ENCODE results near the gene CHN2.

The CHN2 gene

DNA sequence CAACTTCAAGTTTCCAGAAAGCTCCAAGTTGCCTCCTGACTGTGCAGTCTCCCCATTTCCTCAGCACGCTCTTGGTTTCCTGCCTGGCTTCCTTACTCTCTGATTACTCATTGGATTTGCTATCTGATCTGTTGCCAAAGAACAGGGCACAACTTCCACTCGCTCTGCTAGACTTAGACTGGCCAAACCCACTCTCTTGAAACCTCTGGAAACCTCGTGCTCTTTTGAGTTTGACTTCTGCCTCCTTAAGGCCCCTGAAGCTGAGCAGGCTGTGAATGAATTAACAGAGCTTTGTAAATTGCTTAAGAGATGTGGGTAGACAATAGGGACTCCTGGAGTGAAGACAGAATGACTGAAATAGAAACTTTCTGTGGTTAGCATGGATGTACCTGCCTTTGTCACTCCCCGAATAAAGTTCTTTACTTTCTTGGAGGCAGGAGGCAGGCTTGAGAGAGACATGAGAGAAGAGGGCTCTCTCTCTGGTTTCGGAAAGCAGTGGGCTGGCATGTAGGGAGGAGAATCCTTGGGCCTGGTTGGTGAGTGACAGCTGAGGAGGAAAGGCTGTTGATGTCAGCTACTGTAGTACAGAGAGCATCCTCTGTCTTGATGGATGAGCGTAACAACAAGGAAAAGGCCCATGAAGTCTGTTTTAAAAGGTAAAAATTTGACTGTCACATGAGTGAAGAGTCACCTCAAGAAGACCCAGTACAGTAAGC is 70.8 kb downstream of the CHN2 start:
- POLR2A ChIA-PET = no interaction called here
- CTCF ChIA-PET = no interaction called here
- TF ChIP-seq CTCF (IDR thresholded peaks at IDR 0.05; ENCODE audit: control extremely low read depth, extremely low read depth, low read depth, missing control alignments) = no peak
- no peak for DNase-seq (ENCODE audit: extremely low spot score)

- ChIA-PET CTCF (interaction anchor here (1.4 kb wide), 1 partner anchor 13 kb away, joined by 3 read pairs; no protein-coding TSS in a partner anchor), POLR2A (no interaction called here)
- no peak for DNase-seq (ENCODE audit: extremely low spot score)
- TF ChIP-seq CTCF (IDR thresholded peaks at IDR 0.05; ENCODE audit: control extremely low read depth, extremely low read depth, low read depth, missing control alignments) = no peak
These were observed 75.4 kb downstream of the CHN2 start for GRCh38 chr7:29269935-29270334.

GRCh38 chr7:29270594-29271318 is 76.2 kb downstream of the CHN2 start:
- ChIA-PET CTCF (interaction anchor here (1.4 kb wide), 1 partner anchor 12 kb away, joined by 3 read pairs; no protein-coding TSS in a partner anchor), POLR2A (no interaction called here)
- no peak for DNase-seq (ENCODE audit: extremely low spot score)
- TF ChIP-seq CTCF (IDR thresholded peaks at IDR 0.05; ENCODE audit: control extremely low read depth, extremely low read depth, low read depth, missing control alignments) = no peak

DNA sequence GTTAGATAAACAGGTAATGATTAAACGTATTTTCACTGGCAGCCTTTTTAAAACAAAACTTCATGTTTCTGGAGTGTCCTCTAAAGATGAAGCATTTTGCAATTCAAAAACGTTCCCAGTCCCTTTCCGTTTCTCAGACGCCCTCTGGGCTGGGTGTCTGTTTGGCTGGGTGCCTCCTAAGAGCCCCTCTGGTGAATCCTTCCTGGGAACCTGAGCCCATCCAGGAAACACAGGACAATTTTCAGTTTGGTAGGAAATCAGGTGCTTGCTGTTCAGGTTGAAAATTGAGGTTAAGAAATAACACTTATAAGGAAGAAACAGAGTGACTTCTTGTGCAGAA is 76.7 kb downstream of the CHN2 start:
- DNase-seq (ENCODE audit: extremely low spot score) = no peak
- ChIA-PET POLR2A (no interaction called here), CTCF (no interaction called here)
- no peak for TF ChIP-seq CTCF (IDR thresholded peaks at IDR 0.05; ENCODE audit: control extremely low read depth, extremely low read depth, low read depth, missing control alignments)

DNA sequence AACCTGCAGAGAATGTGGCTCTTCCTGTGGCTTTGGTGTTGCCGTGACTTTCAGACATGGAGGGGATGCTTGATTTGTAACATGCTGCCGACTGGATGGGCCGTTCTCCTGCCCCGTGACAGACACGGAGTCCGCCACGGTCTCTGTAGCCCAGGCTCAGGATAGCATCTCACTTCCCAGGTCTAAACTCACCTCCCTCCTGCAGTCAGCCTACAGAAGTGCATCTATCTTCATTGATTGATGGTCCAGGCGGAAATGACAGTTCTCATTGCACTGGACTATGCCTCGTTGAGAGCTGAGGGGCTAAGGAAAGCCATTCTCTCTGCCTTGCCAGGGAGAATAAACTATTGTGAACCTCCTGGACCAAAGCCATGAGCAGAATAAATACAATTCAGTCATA is 77.5 kb downstream of the CHN2 start:
- DNase-seq (ENCODE audit: extremely low spot score) = no peak
- no peak for TF ChIP-seq CTCF (IDR thresholded peaks at IDR 0.05; ENCODE audit: control extremely low read depth, extremely low read depth, low read depth, missing control alignments)
- CTCF ChIA-PET = interaction anchor here (2.0 kb wide), 1 partner anchor 12 kb away, joined by 4 read pairs; no protein-coding TSS in a partner anchor
- POLR2A ChIA-PET = no interaction called here

DNA sequence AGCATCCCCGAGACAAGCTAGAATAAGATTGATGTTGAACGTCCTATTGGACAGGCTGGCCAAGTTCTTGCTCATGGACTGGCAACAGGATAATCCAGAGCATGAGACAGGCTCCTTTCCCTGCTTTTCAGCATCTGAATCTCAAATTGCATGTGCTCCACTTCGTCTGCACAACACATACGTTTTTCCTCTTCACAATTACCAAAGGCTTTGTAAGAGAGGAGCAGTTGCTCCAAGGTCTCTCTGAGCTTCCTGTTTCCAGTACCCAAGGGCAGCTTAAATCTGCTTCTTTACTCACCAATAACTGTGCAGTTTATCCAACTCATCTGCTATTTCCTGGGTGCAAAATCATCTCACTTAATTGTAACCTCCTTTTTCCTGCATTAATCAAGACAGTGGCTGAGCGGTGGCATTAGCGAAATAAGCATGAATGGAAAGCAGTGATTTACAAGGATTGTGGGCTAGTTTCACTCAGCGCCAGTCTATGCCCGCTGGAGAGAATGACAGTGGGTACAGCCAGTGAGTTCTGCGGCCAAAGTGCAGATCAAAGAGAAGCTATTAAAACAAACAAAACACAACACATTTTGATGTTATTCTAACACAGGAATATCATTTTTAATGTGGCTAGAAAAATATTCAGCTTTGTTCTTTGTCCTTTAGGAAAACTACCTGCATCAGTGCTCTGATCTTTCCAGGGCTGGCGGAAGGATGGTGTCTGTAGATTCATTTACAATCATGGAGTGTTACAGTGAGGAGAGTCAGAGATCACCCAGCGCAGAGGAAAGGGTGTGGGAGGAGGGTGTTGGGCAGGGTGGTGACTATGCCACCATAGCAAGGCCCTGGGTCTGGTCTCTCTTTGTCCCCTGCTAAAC is 79.8 kb downstream of the CHN2 start:
- TF ChIP-seq CTCF (IDR thresholded peaks at IDR 0.05; ENCODE audit: control extremely low read depth, extremely low read depth, low read depth, missing control alignments) = no peak
- ChIA-PET POLR2A (no interaction called here), CTCF (no interaction called here)
- no peak for DNase-seq (ENCODE audit: extremely low spot score)

Measured in GM10248 (cell line).